H54 (cell line): ENCODE results near the gene UNC79.

Source experiments
- DNase-seq: peaks from one replicate; pipeline ENCODE4 v3.0.0; 2011; ENCODE audit warnings: low spot score, mixed read lengths; ENCODE audit not compliant: insufficient read length
- FAIRE-seq: peaks from 3 replicates; lab custom pipeline; 2011; peaks lifted over from hg19 to GRCh38; lab: Jason Lieb, UNC
- POLR2A ChIP-seq: IDR thresholded peaks from 2 replicates; pipeline ENCODE4 v1.6.1; 2011; ENCODE audit warnings: low read depth, mild to moderate bottlenecking, low read length

The UNC79 gene

GRCh38 chr14:93747560-93747959 is 316.8 kb downstream of the UNC79 start:
- FAIRE-seq, result no peak
- no peak for TF ChIP-seq POLR2A
- DNase-seq, result no peak

DNA sequence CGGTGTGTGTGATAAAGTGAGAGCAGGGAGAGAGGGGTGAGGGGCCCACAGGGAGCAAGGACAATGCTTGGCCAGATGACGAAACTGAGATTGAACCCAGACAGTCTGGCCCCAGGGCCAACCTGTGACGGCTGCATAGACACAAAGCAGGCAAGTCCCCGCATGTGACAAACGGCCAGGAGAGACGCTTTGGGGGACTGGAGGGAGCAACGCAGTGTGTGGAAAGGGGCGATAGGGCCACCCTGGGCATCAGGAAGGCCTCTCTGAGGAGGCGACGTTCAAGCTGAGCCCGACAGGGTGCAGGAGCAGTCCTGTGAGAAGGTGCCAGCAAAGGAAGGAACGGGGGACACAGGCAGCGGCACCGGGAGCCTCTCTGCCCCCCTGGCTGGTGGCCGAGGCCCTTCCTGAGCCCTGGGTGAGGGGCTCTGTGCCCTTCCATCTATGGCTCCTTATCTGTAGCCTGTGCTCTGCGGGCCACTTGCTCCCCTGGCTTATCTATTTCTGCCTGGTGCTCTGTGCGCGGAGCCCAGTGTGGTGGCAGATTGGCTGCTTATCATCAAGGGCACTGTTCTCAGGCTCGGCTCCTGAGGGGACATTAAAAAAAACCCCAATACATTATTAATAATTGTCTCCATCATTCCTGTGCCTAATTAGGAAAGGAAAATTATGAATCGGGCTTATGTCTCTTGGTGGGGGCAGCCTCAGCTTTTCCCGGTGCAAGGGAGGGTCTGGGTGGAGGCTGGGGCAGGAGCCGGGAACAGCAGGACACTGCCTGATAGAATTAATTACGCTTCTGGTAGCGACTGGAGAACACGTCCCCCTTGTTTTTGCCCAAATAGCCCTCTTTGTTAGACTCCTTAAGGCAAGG is 317.7 kb downstream of the UNC79 start:
- DNase-seq, result no peak
- no peak for TF ChIP-seq POLR2A
- FAIRE-seq, result no peak

GRCh38 chr14:93749076-93749420 is 318.3 kb downstream of the UNC79 start:
- DNase-seq, result no peak
- no peak for FAIRE-seq
- TF ChIP-seq POLR2A, result no peak

GRCh38 chr14:93751946-93752655 is 321.4 kb downstream of the UNC79 start:
- no peak for TF ChIP-seq POLR2A
- DNase-seq (no peak), FAIRE-seq (no peak)

DNA sequence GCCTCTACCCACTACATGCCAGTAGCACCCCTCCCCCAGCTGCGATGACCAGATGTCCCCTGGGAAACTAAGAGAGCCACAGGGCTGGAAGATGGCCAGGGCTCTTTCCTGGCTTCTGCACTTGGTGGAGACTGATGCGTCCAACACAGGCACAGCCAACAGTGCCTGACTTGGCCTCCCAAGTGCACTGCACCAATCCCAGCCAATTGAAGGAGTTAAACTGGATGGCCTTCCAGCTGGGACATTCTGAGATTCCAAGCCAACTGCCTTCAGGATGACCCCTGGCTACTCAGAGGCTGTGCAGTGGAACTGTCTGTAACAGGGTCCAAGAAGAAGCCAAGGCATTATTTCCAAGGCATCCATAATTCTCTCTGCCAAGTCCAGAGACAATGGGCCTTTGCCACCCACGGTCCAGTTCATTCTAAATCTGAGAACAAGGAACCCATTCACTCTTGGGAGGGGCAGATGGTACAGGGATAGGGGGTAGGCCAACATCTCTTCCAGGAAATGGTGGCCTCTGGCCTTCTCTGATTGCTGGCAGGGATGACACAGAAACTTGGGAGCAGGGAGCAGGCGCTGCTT is 322.3 kb downstream of the UNC79 start:
- DNase-seq, result no peak
- TF ChIP-seq POLR2A, result no peak
- no peak for FAIRE-seq

GRCh38 chr14:93753647-93754046 is 322.9 kb downstream of the UNC79 start:
- no peak for DNase-seq
- no peak for TF ChIP-seq POLR2A
- no peak for FAIRE-seq

- no peak for FAIRE-seq
- no peak for TF ChIP-seq POLR2A
- DNase-seq, result no peak
Measured at GRCh38 chr14:93757206-93757605, 326.5 kb downstream of the UNC79 start.
